ENCODE data around the gene LRIT1.
A peak's percentile ranks its signal among the peaks of the same experiment; 100 is the strongest.
"Not testable (repeated sequence)": the region's sequence is repeated elsewhere in the genome, so short reads cannot be mapped to it uniquely, and the experiment has no call there.

The LRIT1 gene, protein sequence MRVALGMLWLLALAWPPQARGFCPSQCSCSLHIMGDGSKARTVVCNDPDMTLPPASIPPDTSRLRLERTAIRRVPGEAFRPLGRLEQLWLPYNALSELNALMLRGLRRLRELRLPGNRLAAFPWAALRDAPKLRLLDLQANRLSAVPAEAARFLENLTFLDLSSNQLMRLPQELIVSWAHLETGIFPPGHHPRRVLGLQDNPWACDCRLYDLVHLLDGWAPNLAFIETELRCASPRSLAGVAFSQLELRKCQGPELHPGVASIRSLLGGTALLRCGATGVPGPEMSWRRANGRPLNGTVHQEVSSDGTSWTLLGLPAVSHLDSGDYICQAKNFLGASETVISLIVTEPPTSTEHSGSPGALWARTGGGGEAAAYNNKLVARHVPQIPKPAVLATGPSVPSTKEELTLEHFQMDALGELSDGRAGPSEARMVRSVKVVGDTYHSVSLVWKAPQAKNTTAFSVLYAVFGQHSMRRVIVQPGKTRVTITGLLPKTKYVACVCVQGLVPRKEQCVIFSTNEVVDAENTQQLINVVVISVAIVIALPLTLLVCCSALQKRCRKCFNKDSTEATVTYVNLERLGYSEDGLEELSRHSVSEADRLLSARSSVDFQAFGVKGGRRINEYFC

DNA sequence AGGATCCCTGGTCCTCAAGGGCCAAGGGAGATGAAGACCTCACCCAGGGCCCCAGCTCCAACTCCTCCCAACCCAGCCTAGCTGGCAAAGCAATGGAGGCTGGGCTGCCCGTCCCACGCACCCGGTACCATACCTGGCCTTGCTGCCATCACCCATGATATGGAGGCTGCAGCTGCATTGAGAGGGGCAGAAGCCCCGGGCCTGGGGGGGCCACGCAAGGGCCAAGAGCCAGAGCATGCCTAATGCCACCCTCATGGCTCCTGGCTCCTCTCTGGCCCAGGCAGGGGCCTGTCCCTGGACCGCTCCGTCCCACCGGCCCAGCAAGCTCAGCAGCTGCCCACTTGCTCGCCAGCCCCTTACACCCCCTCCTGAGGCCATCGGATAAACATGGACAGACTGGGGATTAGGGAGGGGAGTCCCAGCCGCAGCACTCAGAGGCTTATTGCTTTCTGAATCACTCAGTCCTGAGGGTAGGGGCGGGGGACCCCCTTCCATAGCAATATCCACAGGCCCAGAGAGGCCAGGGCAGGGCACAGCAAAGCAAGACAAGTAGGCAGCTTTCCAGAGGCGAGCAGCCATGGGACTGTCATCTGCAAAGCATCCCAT is at the start of gene LRIT1:
TSS of gene LRIT1 (minus strand) at position 362 of the 606 bp plus-strand sequence. CDS start at position 255, 107 bp downstream.
- no peak for TF ChIP-seq POLR2A (IDR thresholded peaks at IDR 0.05; ENCODE audit: low read depth, low read length)
- no peak for FAIRE-seq
- no peak for DNase-seq (ENCODE audit: insufficient read length, low spot score)

DNA sequence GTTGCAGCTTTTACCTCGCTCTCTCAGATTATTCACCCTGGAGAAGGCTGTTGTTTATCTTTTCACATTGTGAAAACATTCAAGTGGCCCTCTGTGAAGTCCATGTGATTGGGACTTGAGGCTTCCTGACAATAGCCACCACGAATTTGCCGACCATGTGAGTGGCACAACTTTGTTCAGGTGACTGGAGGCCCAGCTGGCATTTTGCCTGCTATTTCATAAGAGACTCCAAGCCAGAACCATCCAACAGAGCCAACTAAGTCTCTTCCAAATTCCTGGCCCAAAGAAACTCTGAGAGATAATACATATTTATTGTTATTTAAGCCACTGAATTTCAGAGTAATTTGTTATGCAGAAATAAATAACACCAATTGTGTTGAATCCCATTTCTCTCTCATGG is 48.9 kb upstream of the LRIT1 start:
- TF ChIP-seq POLR2A (IDR thresholded peaks at IDR 0.05; ENCODE audit: low read depth, low read length) = no peak
- DNase-seq (ENCODE audit: insufficient read length, low spot score) = no peak
- no peak for FAIRE-seq

DNA sequence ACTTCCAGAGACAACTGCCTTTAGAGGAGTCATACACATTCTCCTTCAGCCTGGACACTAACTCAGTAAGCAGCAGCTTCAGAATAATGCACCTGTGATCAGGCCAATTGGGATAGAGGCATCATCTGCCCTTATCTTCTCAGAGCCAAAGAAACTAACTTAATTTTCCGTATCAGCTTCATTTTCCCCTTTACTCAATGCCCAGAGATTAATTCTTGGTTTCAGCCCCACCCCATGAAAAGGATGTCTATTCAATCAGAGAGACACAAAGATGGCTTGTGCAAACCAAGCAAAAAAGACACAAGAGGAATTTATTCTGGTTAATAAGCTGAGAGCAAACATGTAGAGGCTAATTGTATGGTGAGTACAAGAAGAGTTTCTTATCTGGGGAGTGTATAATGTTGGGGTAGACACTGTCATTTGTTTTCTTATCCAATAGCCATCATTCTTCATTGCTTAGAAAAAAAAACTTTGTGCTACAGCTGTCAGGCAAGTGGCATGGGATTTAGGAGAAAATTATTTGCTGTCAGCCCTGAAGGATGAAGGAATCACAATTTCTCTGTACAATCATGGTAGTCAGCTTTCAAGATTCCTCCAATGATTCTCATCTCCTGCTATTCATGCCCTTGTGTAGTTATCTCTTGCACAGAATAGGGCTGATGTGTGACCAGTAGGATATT is 48.3 kb upstream of the LRIT1 start:
- no peak for FAIRE-seq
- TF ChIP-seq POLR2A (IDR thresholded peaks at IDR 0.05; ENCODE audit: low read depth, low read length) = no peak
- no peak for DNase-seq (ENCODE audit: insufficient read length, low spot score)

DNA sequence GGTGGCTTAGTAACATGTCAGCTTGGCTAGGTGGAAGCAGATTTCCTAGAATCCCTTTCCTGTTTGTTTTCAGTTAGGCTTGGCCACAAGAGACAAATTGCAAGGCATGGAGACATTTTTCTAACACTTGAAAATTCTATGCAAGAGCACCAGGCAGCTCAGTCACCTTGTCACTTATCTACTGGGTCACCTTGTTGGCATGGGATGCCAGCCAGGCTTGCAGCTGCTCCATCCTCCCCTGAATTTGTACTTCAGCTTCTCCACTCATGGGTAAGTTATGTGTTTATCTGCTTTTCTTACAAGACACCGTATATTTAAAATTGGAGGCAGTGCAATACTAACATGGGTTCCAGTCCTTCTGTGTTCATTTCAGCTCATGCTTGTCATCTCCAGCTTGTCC is 46.8 kb upstream of the LRIT1 start:
- FAIRE-seq (no peak), DNase-seq (ENCODE audit: insufficient read length, low spot score) (no peak)
- TF ChIP-seq POLR2A (IDR thresholded peaks at IDR 0.05; ENCODE audit: low read depth, low read length) = no peak

DNA sequence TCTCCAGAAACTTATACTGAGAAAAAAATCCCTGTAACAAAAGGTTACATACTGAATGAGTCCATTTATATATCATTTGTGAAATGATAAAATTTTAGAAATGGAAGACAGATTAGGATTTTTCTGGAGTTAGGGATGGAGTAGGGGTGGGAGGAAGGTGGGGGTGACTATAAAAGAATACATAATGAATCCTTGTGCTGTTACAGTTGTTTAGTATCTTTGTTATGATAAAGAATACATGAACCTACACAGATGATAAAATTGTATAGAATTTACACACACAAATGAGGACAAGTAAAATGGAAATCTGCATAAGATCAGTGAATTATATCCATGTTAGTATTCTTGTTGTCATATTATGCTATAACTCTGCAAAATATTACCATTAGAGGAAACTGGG is 45.3 kb upstream of the LRIT1 start:
- DNase-seq (ENCODE audit: insufficient read length, low spot score) = no peak
- FAIRE-seq = no peak
- TF ChIP-seq POLR2A (IDR thresholded peaks at IDR 0.05; ENCODE audit: low read depth, low read length) = no peak

DNA sequence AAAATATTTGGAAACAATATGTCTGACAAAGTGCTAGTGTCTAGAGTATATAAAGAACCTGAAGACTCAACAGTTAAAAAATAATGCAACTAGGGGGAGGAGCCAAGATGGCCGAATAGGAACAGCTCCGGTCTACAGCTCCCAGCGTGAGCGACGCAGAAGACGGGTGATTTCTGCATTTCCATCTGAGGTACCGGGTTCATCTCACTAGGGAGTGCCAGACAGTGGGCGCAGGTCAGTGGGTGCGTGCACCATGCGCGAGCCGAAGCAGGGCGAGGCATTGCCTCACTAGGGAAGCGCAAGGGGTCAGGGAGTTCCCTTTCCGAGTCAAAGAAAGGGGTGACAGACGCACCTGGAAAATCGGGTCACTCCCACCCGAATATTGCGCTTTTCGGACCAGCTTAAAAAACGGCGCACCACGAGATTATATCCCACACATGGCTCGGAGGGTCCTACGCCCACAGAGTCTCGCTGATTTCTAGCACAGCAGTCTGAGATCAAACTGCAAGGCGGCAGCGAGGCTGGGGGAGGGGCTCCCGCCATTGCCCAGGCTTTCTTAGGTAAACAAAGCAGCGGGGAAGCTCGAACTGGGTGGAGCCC is 38.6 kb upstream of the LRIT1 start:
- not testable (repeated sequence) for DNase-seq (ENCODE audit: insufficient read length, low spot score); FAIRE-seq

DNA sequence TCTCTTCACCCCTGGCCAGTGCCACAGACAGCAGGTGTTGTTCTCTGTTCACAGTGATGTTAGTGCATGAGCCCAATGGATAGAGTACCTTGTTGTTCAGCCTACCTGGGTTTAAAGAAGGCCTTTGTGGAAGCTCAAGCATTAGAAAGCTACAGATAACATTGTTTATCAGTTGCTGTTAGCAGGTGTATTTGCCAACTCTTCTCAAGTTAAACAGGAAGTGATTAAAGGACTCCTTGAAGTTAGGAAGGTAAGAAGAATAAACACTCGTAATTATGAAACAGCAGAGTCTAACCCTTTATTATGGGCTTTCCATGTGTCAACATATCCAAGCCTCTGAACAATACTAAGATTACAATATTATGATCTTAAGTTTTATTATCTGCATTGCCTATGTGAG is 29.4 kb upstream of the LRIT1 start:
- DNase-seq (ENCODE audit: insufficient read length, low spot score) (no peak), FAIRE-seq (no peak)
- TF ChIP-seq POLR2A (IDR thresholded peaks at IDR 0.05; ENCODE audit: low read depth, low read length) = no peak

DNA sequence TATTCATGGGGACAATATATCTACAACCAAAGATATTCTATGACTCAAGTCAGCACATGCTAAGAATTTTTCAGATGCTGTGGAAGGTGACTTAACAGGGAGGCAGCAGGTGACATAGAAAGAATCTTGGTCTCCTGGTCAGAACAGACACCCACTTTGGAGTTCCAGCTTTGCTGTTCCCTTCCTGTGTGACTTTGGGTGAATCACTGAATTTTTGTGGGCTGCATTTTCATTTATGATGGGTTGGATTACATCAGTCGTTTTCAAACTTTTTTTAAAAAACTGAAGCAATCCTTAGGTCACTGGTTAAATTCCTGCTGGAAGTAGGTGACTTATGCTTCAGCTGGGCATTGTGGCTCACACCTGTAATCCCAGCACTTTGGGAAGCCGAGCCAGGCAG is 28.4 kb upstream of the LRIT1 start:
- TF ChIP-seq POLR2A (IDR thresholded peaks at IDR 0.05; ENCODE audit: low read depth, low read length) = no peak
- FAIRE-seq (peak; percentile 93), DNase-seq (ENCODE audit: insufficient read length, low spot score) (peak; percentile 47)

DNA sequence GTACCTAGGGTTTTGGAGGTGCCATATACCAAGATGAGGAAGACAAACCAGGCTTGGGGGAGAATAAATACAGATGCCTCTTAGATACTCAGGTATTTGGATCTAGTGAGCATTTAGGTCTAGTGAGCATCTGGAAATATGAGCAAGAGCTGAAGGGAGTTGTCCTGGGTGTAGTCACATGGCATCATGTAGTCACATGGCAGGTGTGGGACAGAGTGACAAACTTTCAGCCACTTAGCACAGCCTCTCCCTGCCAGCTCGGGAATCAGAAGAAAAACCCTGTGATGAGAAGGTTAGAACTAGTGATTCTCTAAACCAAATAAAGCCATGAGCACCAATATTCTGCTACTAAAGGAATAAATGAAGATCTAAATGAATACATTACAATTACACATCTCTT is 27.8 kb upstream of the LRIT1 start:
- FAIRE-seq = no peak
- TF ChIP-seq POLR2A (IDR thresholded peaks at IDR 0.05; ENCODE audit: low read depth, low read length) = no peak

DNA sequence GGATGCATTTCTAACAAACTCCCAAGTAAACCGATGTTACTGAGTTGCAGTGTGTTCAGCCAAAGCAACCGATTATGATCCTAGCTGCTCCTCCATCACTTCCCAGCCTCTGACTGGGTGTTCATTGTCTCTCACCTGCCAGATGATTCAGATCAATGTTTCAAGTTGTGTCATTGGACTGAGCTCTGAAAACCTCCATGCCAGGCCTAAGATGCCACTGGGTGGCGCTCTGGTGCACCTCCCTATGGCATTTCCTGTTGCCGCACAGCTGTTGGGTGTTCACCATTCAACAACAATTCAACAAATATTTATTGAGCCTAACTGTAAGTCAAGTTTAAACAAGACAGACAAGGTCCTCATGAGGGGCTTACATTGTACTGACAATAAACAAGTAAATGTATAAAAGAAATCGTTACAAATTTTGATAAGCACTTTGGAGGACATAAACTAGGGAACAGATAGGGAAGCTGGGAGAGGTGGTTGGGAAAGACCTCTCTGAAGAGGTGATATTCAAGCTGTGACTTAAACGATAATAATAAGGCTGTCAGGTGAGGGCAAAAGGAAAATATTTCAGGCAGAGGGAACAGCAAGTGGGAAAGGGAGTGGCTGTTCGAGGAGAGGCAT is 26.3 kb upstream of the LRIT1 start:
- FAIRE-seq = peak; percentile 90
- peak; percentile 56 for DNase-seq (ENCODE audit: insufficient read length, low spot score)
- TF ChIP-seq POLR2A (IDR thresholded peaks at IDR 0.05; ENCODE audit: low read depth, low read length) = no peak

More for the DNA sequence above, 27.8 kb upstream of the LRIT1 start:
- no peak for DNase-seq (ENCODE audit: insufficient read length, low spot score)

DNA sequence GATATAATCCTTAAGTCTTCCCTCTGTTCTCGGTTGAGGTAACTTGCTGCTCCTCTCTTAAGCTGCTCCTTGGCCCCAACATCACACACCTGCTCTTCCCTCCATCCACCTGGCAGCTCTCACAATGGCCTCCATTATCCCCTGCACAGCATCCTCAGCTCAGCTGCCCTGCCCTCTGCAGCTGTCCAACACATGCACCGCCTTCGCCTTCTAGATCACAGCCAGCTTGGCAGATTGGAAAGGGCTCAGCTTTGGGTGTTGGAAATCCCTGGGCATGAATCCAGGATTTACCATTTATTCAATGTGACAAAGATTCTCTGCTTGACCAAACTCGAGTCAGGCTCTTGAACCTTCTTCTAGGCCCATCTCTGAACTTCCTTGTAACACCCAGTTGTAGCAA is 24.1 kb upstream of the LRIT1 start:
- DNase-seq (ENCODE audit: insufficient read length, low spot score) (no peak), FAIRE-seq (no peak)
- TF ChIP-seq POLR2A (IDR thresholded peaks at IDR 0.05; ENCODE audit: low read depth, low read length) = no peak

DNA sequence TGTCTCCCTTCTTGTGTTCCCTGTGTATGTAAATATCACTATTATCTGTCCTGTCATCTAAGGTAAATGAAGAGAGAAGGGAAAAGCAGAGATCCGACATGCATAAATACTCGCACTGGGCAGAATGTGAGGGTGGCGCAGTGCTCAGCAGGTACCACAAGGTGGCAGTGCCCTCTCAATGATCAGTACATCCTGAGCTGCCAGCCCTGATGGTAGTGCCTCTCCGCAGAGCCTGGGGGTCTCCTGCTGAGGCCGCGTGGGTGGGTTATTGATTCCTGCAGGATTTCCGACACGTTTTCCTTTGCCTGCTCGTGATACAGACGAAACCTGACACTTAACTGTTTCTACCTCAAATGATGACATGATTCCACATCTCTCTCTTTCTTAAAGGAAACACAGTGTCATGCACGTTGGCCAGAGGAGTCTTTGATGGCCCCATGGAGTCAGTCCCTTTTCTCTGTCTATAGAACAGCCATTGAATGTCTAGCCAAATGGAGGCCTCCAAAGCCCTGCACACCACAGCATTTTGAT is 23.3 kb upstream of the LRIT1 start:
- DNase-seq (ENCODE audit: insufficient read length, low spot score) (peak; percentile 41), FAIRE-seq (peak; percentile 93)
- TF ChIP-seq POLR2A (IDR thresholded peaks at IDR 0.05; ENCODE audit: low read depth, low read length) = no peak

DNA sequence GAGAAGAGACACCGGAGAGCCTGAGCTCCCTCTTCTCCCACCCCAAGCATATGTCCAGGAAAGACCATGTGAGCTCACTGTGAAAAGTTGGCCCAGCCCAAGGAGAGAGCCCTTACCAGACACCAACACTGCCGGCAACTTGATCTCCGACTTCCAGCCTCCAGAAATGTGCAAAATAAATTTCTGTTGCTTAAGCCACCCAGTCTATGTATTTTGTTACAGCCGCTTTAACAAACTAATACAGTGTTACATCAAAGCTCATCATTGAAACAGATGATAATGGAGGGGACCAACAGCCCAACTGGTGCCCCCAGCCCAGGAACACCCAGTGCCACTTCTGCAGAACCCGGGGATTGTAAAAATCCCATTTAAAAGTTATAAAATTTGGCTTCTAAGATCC is 22.4 kb upstream of the LRIT1 start:
- TF ChIP-seq POLR2A (IDR thresholded peaks at IDR 0.05; ENCODE audit: low read depth, low read length) = no peak
- no peak for FAIRE-seq
- no peak for DNase-seq (ENCODE audit: insufficient read length, low spot score)
